Adrenal gland (tissue), 5 donors: Measurements from ENCODE around the gene MUC20.

Source experiments
- CTCF ChIP-seq, 6 experiments: fragments of 450-650 bp in 4 of 6; fragments of 200-600 bp in 2 of 6; sonication (generic) in 1 of 6; IDR thresholded peaks; 1 replicate in 5 of 6; 2 replicates in 1 of 6; pipeline versions ENCODE4 v1.5.1 to v1.8.0; 2016 to 2021; ENCODE audit warnings: antibody characterized with exemption in 6 of 6, mild to moderate bottlenecking in 2 of 6, moderate library complexity in 1 of 6
- POLR2A ChIP-seq, 2 donors: fragments of 450-650 bp; IDR thresholded peaks; one replicate each; pipeline ENCODE4 v1.6.1; 2017; ENCODE audit warnings: antibody characterized with exemption in 2 of 2, mild to moderate bottlenecking in 2 of 2, moderate library complexity in 1 of 2
- donor health status: DM: no; HTN: no; CAD: no.

DNA sequence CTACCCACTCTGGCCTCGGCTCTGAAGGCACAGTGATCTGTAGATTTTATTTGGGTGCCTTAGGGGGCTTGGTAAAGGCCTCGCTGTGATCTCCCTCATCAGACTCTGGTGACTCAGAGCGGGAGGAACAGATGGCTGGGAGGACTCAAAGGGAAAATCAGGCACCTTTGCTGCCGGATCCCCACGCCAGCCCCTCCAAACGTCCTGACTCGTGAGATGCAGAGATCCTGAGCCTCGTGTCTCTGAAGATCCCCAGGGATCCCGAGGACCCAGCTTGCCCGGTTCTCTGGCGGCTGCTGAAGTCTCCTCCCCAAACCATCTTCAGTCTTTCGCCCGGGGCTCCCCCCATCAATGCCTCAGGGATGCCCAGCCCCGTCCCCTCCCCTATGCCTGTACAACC lies 32.8 kb downstream of the MUC20 start:
- TF ChIP-seq CTCF (IDR thresholded peaks at IDR 0.05) = no peak
- no peak for TF ChIP-seq POLR2A (IDR thresholded peaks at IDR 0.05)
